ENCODE measurements around the gene CAMK2A.
"Not testable (repeated sequence)": the region's sequence is repeated elsewhere in the genome, so short reads cannot be mapped to it uniquely, and the experiment has no call there.

CAMK2A gene

GRCh38 chr5:150252489-150252888, 37.1 kb downstream of the CAMK2A start:
- H3K4me3 ChIP-seq (ENCODE audit: low read depth, low read length) = no peak overlapping the region
- DNase-seq (ENCODE audit: low read depth) = no peak
- TF ChIP-seq, protein P1, sequence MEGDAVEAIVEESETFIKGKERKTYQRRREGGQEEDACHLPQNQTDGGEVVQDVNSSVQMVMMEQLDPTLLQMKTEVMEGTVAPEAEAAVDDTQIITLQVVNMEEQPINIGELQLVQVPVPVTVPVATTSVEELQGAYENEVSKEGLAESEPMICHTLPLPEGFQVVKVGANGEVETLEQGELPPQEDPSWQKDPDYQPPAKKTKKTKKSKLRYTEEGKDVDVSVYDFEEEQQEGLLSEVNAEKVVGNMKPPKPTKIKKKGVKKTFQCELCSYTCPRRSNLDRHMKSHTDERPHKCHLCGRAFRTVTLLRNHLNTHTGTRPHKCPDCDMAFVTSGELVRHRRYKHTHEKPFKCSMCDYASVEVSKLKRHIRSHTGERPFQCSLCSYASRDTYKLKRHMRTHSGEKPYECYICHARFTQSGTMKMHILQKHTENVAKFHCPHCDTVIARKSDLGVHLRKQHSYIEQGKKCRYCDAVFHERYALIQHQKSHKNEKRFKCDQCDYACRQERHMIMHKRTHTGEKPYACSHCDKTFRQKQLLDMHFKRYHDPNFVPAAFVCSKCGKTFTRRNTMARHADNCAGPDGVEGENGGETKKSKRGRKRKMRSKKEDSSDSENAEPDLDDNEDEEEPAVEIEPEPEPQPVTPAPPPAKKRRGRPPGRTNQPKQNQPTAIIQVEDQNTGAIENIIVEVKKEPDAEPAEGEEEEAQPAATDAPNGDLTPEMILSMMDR (IDR thresholded peaks at IDR 0.05; ENCODE audit: insufficient read depth, low read depth, low read length, missing control alignments) = no peak

DNA sequence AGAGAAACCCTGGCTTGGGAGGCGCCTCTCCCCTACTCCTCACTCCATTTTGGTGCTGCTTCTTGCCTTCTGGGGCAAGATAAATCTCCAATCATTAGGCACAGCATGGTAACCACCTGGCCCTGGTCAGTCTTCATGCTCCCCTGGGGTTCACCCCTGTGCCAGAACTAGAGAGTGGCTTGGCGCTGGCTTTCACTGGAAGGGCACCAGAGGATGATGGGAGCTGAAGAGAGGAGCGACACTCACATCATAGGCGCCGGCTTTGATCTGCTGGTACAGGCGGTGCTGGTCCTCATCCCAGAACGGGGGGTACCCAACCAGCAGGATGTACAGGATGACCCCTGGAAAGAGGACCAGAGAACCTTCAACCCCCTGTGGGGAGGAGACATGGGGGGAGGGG, 38.1 kb downstream of the CAMK2A start:
- DNase-seq (ENCODE audit: low read depth) = no peak
- H3K4me3 ChIP-seq (ENCODE audit: low read depth, low read length) = no peak overlapping the region
- TF ChIP-seq, protein P1 (IDR thresholded peaks at IDR 0.05; ENCODE audit: insufficient read depth, low read depth, low read length, missing control alignments) = no peak

DNA sequence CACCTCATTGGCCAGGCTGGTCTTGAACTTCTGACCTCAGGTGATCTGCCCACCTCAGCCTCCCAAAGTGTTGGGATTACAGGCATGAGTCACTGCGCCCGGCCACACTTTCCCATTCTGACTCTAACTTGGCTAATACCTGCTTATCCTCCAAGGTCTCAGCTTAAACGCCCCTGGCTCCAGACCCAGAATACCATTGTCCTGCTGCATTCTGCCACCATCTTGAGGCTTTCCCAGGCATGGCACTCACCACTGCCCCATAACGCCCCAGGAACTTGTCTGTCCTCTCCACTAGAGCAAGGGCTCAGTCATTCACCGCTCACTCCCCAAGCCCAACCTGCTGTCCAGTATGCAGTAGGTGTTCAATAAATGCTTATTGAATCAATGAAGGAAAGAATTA, 39.8 kb downstream of the CAMK2A start:
- TF ChIP-seq, protein P1 (IDR thresholded peaks at IDR 0.05; ENCODE audit: insufficient read depth, low read depth, low read length, missing control alignments) = no peak
- no peak overlapping the region for H3K4me3 ChIP-seq (ENCODE audit: low read depth, low read length)
- no peak for DNase-seq (ENCODE audit: low read depth)

DNA sequence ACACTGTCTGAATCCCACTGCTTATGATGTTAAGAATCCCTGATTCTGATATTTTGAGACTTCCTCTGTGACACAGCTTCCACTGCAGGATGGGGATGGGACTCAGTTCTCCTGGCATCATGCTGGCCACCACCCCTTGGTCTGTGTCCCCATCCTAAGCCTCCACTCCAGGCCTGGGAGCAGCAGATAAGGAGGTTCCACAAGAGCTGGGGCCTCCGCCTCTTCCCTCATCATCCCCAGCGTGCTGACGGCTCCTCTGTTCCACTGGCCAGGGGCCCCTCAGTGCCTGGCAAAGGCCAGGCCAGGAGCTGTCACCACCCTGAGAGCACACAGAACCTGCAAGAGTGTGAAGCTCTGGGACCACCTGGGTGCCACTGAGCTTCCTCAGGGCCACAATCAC, 40.6 kb downstream of the CAMK2A start:
- no peak overlapping the region for H3K4me3 ChIP-seq (ENCODE audit: low read depth, low read length)
- TF ChIP-seq, protein P1 (IDR thresholded peaks at IDR 0.05; ENCODE audit: insufficient read depth, low read depth, low read length, missing control alignments) = no peak
- no peak for DNase-seq (ENCODE audit: low read depth)

DNA sequence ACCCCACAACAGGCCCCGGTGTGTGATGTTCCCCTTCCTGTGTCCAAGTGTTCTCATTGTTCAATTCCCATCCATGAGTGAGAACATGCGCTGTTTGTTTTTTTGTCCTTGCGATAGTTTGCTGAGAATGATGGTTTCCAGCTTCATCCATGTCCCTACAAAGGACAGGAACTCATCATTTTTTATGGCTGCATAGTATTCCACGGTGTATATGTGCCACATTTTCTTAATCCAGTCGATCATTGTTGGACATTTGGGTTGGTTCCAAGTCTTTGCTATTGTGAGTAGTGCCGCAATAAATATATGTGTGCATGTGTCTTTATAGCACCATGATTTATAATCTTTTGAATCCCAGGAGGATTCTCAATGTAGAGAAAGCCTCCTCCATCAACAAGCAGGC, 41.1 kb downstream of the CAMK2A start:
- not testable (repeated sequence) for H3K4me3 ChIP-seq (ENCODE audit: low read depth, low read length); DNase-seq (ENCODE audit: low read depth)

DNA sequence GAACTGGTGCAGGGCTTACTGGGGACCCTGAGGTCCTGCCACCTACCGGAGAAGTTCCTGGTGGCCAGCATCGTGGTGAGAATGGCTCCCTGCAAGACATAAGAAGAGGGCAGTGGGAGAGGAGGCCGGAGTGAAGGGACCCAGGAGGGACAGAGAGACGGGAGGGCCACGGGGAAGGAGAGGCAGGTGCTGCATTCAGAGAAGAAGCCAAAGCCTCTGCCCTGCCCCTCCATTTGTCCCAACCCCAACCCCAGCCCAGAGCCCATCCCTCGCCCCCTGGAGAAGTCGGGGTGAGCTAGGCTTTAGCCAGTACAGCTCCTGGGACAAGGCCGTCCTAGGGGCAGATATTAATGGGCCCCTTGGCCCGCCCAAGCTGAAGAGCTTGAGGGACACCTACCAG, 41.8 kb downstream of the CAMK2A start:
- H3K4me3 ChIP-seq (ENCODE audit: low read depth, low read length) = no peak overlapping the region
- TF ChIP-seq, protein P1 (IDR thresholded peaks at IDR 0.05; ENCODE audit: insufficient read depth, low read depth, low read length, missing control alignments) = no peak
- DNase-seq (ENCODE audit: low read depth) = no peak

DNA sequence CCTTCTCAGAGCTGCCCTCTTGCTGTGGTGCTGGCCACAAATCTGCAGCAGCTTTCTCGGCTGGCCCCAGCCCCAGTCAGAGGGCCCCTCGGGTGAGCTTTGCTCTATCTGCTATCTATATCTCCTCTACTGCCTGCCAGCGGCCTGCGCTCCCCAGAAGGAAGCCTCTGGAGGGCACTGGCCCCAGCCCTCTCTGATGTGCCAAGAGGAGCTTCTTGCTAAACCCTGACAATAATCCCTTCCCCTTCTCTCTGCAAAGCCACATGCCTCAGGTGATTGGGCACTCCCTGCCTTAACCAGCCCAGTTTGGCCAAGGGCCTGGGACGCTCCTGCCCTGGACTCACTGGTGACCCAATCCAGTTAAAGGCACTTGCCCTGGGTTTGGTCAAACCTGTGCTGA, 42.7 kb downstream of the CAMK2A start:
- H3K4me3 ChIP-seq (ENCODE audit: low read depth, low read length) = no peak overlapping the region
- DNase-seq (ENCODE audit: low read depth) = no peak
- TF ChIP-seq, protein P1 (IDR thresholded peaks at IDR 0.05; ENCODE audit: insufficient read depth, low read depth, low read length, missing control alignments) = no peak
